LNCaP clone FGC (cell line): ENCODE data around the gene OARD1.

Experiments used
- DNase-seq: peaks from one replicate; pipeline ENCODE4 v3.0.0-alpha.2; 2011; ENCODE audit warnings: low read depth
- H3K4me3 ChIP-seq: 2 replicates; pipeline ENCODE4 v1.5.1; 2011; ENCODE audit warnings: mild to moderate bottlenecking, low read depth, low read length, control low read depth
- CTCF ChIP-seq: IDR thresholded peaks from 2 replicates; pipeline ENCODE4 v1.5.1; 2012; ENCODE audit warnings: mild to moderate bottlenecking; ENCODE audit not compliant: control insufficient read depth, insufficient read depth; ENCODE audit errors: extremely low read depth

The OARD1 gene

GRCh38 chr6:41098366-41098765 is 26.2 kb upstream of the OARD1 start:
- TF ChIP-seq CTCF = no peak
- DNase-seq = no peak
- H3K4me3 ChIP-seq = no peak overlapping the region

- DNase-seq = no peak
- TF ChIP-seq CTCF = no peak
- no peak overlapping the region for H3K4me3 ChIP-seq
Measured at GRCh38 chr6:41097467-41098090, 25.4 kb upstream of the OARD1 start.

GRCh38 chr6:41093729-41094128 is 21.6 kb upstream of the OARD1 start:
- H3K4me3 ChIP-seq = no peak overlapping the region
- no peak for TF ChIP-seq CTCF
- no peak for DNase-seq

- TF ChIP-seq CTCF = peak; percentile 62
- DNase-seq = no peak
- no peak overlapping the region for H3K4me3 ChIP-seq
Measured at GRCh38 chr6:41092421-41093140, 20.4 kb upstream of the OARD1 start.

GRCh38 chr6:41090841-41091761 is 18.9 kb upstream of the OARD1 start:
- no peak for TF ChIP-seq CTCF
- no peak overlapping the region for H3K4me3 ChIP-seq
- DNase-seq = no peak

GRCh38 chr6:41088451-41088850 is 16.3 kb upstream of the OARD1 start:
- DNase-seq = no peak
- no peak for TF ChIP-seq CTCF
- H3K4me3 ChIP-seq = no peak overlapping the region
